OCI-LY7 (cell line): ENCODE measurements around the gene SIAH1. TPM values are rescaled to one million over a fixed set of nuclear protein-coding genes. Genes with fewer than 3 reads are reported as not detected.

Experiments used
- BruUV-seq: library from RNA; stranded (reverse); fragments of 400-500 nt; replicated peaks from 2 replicates; lab custom pipeline; 2021; lab: Mats Ljungman, UMichigan
- CTCF ChIA-PET: fragments of 300-600 bp; sonication (Branson Sonifier 250); formaldehyde crosslinking; loops from one replicate; lab custom pipeline; 2022; ENCODE audit warnings: antibody characterized with exemption; ENCODE audit not compliant: unreplicated experiment; lab: Charles Lee
- POLR2A ChIA-PET: fragments of 300-600 bp; sonication (Branson Sonifier 250); formaldehyde crosslinking; loops from one replicate; lab custom pipeline; 2022; ENCODE audit warnings: antibody characterized with exemption; lab: Charles Lee
- DNase-seq: peaks from one replicate; pipeline ENCODE4 v3.0.0-alpha.2; 2015; ENCODE audit warnings: low spot score
- H2AFZ ChIP-seq: fragments of 200-600 bp; sonication (generic), shearing (Covaris generic); 2 replicates; pipeline ENCODE4 v1.6.1; 2014; ENCODE audit warnings: mild to moderate bottlenecking, antibody characterized with exemption, low read length, moderate library complexity
- H3K27ac ChIP-seq: fragments of 200-600 bp; sonication (generic); 2 replicates; pipeline ENCODE4 v1.5.1; 2014; ENCODE audit warnings: mixed run types, low read depth, mild to moderate bottlenecking, moderate library complexity, low read length, inconsistent platforms; ENCODE audit not compliant: poor library complexity, severe bottlenecking
- H3K36me3 ChIP-seq: fragments of 200-600 bp; sonication (generic); 2 replicates; pipeline ENCODE4 v1.6.1; 2014; ENCODE audit warnings: mild to moderate bottlenecking, antibody characterized with exemption, low read length, moderate library complexity, mixed read lengths; ENCODE audit not compliant: insufficient read depth
- H3K4me1 ChIP-seq: fragments of 200-600 bp; sonication (generic); 2 replicates; pipeline ENCODE4 v1.5.1; 2014; ENCODE audit warnings: mild to moderate bottlenecking, low read length; ENCODE audit not compliant: insufficient read depth, poor library complexity, severe bottlenecking
- H3K4me2 ChIP-seq: fragments of 200-600 bp; sonication (generic); 2 replicates; pipeline ENCODE4 v1.6.1; 2014; ENCODE audit warnings: mild to moderate bottlenecking, low read length
- H3K4me3 ChIP-seq: fragments of 200-600 bp; sonication (generic); 2 replicates; pipeline ENCODE4 v1.5.1; 2014; ENCODE audit warnings: mild to moderate bottlenecking, low read depth, low read length; ENCODE audit not compliant: poor library complexity, severe bottlenecking
- H3K79me2 ChIP-seq: fragments of 200-600 bp; sonication (generic); 2 replicates; pipeline ENCODE4 v1.6.1; 2016; ENCODE audit warnings: low read depth, mild to moderate bottlenecking, low read length, moderate library complexity, mixed read lengths; ENCODE audit not compliant: insufficient read depth
- H3K9me2 ChIP-seq: fragments of 200-600 bp; sonication (generic); 2 replicates; pipeline ENCODE4 v1.6.1; 2016; ENCODE audit warnings: mild to moderate bottlenecking, low read length, mixed read lengths; ENCODE audit not compliant: insufficient read depth
- H3K9me3 ChIP-seq: fragments of 200-600 bp; sonication (generic); 2 replicates; pipeline ENCODE4 v1.6.1; 2014; ENCODE audit warnings: mild to moderate bottlenecking, mixed run types, low read length, mixed read lengths
- H4K20me1 ChIP-seq: fragments of 200-600 bp; sonication (generic); 2 replicates; pipeline ENCODE4 v1.6.1; 2014; ENCODE audit warnings: mild to moderate bottlenecking, antibody characterized with exemption, low read length, moderate library complexity, mixed read lengths; ENCODE audit not compliant: insufficient read depth
- CTCF ChIP-seq: fragments of 200-600 bp; sonication (generic); conservative IDR thresholded peaks from 2 replicates; pipeline ENCODE4 v1.5.1; 2014; ENCODE audit warnings: mild to moderate bottlenecking, antibody characterized with exemption, low read length, moderate library complexity, mixed read lengths
- EZH2phosphoT487 ChIP-seq: fragments of 200-600 bp; sonication (generic); IDR thresholded peaks from 2 replicates; pipeline ENCODE4 v1.6.1; 2018; ENCODE audit warnings: low read depth, borderline replicate concordance, mild to moderate bottlenecking, mixed run types, antibody characterized with exemption, low read length, moderate library complexity, mixed read lengths
- intact Hi-C: fragments of 100-400 bp; cut with micrococcal nuclease; formaldehyde crosslinking; loops from one replicate; pipeline ENCODE4 v1.10.0; 2022; ENCODE audit not compliant: unreplicated experiment
- total RNA-seq, 2 experiments: library from RNA; depleted of rRNA in 1 of 2; stranded (reverse); fragments of >200 nt in 1 of 2; shearing (Covaris generic) in 1 of 2; gene quantifications; 2 replicates each; pipeline ENCODE4 v1.2.3, GENCODE V29; 2014 to 2022

Gene SIAH1
- total RNA-seq, 2 experiments from 2014 or later, result 18.9 to 22.8 TPM

- Histone ChIP-seq H3K4me1 (no peaks in the 10 kb centered on the region), H3K4me2 (no peak overlapping the region), H3K4me3 (no peak overlapping the region), H3K27ac (no peak overlapping the region), H3K9me3 (no peaks in the 10 kb centered on the region), H4K20me1 (no peaks in the 10 kb centered on the region), H2AFZ (no peak overlapping the region), H3K79me2 (no peaks in the 10 kb centered on the region), H3K9me2 (no peaks in the 10 kb centered on the region), H3K36me3 (no peaks in the 10 kb centered on the region; the same call in 1 of the 2 replicates)
- ChIA-PET POLR2A (no interaction called here), CTCF (no interaction called here)
- DNase-seq, result no peak
- no peak for TF ChIP-seq EZH2phosphoT487
- TF ChIP-seq CTCF, result no peak
- BruUV-seq, result no TSS peak
- intact Hi-C loops, result no loop called here
Observed at GRCh38 chr16:48342591-48342990, 42.6 kb downstream of the SIAH1 start.

- no peaks in the 10 kb centered on the region for H3K9me3 ChIP-seq
- H3K27ac ChIP-seq, result no peak overlapping the region
- BruUV-seq, result no TSS peak
- H4K20me1 ChIP-seq, result no peaks in the 10 kb centered on the region
- intact Hi-C loops, result no loop called here
- H3K4me3 ChIP-seq, result no peak overlapping the region
- CTCF ChIA-PET, result no interaction called here
- TF ChIP-seq EZH2phosphoT487 (no peak), CTCF (no peak)
- H2AFZ ChIP-seq, result no peak overlapping the region
- H3K4me1 ChIP-seq, result no peaks in the 10 kb centered on the region
- no peaks in the 10 kb centered on the region; the same call in 1 of the 2 replicates for H3K36me3 ChIP-seq
- H3K9me2 ChIP-seq, result no peaks in the 10 kb centered on the region
- no peak overlapping the region for H3K4me2 ChIP-seq
- H3K79me2 ChIP-seq, result no peaks in the 10 kb centered on the region
- no peak for DNase-seq
- POLR2A ChIA-PET, result no interaction called here
Observed at GRCh38 chr16:48340054-48340453, 45.2 kb downstream of the SIAH1 start.

- no peaks in the 10 kb centered on the region for H3K9me3 ChIP-seq
- no peak overlapping the region for H3K27ac ChIP-seq
- intact Hi-C loops, result no loop called here
- BruUV-seq, result no TSS peak
- ChIA-PET POLR2A (no interaction called here), CTCF (interaction anchor here (0.6 kb wide), 1 partner anchor 661 kb away, joined by 3 read pairs; no protein-coding TSS in a partner anchor)
- no peak for TF ChIP-seq CTCF
- no peak for TF ChIP-seq EZH2phosphoT487
- no peak for DNase-seq
- no peak overlapping the region for H2AFZ ChIP-seq
- peaks cover 9% of the 10 kb centered on the region; the same call in 1 of the 2 replicates for H3K36me3 ChIP-seq
- H3K4me2 ChIP-seq, result no peak overlapping the region
- no peaks in the 10 kb centered on the region for H3K9me2 ChIP-seq
- H3K4me1 ChIP-seq, result no peaks in the 10 kb centered on the region
- no peaks in the 10 kb centered on the region for H4K20me1 ChIP-seq
- H3K79me2 ChIP-seq, result no peaks in the 10 kb centered on the region
- no peak overlapping the region for H3K4me3 ChIP-seq
Observed at GRCh38 chr16:48335961-48336360, 49.3 kb downstream of the SIAH1 start.
